RCC 7860 (cell line): ENCODE measurements around the gene CLIC2.

Experiments
- DNase-seq: peaks from one replicate; pipeline ENCODE4 v3.0.0-alpha.2; 2015; ENCODE audit warnings: low spot score
- FAIRE-seq: peaks from 2 replicates; lab custom pipeline; 2012; peaks lifted over from hg19 to GRCh38; lab: Jason Lieb, UNC

The CLIC2 gene

DNA sequence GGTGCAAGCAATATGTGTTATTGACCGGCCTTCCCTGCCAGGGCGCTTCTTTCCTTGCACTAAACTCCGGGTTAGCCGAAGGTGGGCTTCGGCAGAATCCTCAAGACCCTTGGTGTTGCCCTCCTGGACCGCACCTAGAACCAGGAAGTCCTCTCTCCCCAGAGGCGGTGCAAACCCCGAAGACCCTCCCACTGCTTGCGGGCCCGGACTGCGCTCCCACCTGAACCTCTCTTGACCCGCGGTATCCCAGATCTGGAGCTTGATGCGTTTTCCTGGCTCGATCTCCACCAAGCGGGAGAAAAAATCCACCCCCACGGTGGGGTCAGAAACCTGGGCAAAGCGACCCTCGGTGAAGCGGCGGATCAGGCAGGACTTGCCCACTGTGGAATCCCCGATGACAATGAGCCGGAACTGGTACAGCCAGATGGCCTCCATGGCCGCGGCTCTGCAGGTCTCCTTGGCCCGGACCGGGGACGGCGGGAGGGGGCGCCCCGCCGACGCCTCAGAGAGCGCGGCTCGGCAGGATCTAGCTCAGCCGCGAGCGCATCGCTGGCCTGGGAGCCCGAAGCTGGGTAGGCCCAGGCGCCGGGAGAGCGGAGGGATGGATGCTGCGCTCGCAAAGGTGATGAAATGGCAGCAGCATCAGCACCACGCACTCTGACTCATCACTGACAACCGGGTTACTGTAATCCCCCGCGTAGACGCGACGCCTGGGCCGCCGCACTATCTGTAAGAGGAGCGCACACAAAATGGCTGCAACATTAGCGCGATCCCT, 70.4 kb downstream of the CLIC2 start, which contains the start of gene RAB39B:
TSS of gene RAB39B (minus strand) at position 638 of the 775 bp plus-strand sequence. CDS start at position 435, 203 bp downstream.
- FAIRE-seq (no peak), DNase-seq (peak; percentile 22)

DNA sequence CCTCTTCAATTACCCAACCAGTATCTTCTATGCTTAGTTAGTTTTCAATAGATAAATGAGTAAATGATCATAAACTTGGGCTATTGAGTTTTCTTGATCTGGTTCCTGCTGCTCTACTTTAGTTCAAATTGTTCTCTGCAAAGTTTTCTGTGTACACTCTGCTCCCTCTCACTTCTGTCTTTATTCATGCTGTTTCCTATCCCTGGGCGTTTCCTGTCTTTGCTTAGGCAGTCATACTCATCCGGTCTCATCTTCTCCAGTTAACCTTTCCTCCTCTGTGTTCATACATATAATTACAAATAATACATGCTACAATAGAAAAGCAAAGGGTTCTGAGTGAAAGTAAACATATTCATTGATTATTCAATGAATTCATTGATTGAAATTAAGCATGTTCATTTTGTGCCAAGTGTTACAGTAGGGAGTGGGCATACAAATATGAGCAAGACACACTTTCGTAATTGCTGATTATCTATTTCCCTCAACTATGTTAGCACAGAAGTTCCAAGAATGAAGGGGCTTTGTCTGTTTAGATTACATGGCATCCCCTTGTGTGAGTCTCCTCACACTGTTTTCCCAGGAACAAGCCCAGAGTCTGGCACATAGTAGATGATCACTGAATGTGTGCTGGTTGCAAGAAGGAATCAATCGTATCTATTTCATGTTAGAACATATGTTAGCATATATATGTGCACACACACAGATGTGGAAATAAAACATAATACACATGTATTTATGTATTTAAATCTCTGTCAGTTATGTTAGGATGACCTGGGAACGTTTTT, 71.3 kb downstream of the CLIC2 start:
- FAIRE-seq (no peak), DNase-seq (no peak)

DNA sequence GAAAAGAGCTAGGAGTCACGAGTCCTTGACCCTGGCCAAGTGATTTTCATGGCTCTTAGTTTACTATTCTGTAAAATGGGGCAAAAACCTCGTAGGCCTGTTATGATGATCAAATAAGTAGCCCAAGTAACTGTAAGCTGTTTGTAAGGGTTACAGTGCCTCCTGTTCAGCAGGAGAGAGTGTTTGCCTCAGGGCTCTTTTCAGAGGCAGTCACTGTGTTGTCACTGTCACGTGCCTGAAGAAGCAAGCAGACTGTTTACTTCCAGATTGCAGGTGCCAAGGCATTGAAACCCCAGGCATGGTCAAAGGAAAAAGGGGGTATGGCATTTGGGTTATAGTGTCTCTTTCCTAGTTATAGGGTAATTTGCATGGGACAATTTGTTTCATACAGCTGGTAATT, 74.7 kb downstream of the CLIC2 start:
- DNase-seq: no peak
- no peak for FAIRE-seq

DNA sequence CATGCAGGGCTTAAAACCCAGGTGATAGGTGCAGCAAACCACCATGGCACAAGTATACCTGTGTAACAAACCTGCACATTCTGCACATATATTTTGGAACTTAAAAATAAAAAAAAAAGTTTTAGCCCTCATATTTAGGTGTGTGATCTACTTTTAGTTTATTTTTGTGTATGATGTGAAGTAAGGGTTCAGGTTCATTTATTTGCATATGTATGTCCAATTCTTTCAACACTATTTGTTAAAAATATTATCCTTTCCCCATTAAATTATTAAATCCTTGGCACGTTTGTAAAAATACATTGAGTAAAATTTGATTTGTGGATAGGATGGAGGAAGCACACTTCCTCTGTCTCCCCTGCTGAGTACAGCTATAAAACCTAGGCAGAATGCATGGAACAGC, 83.0 kb downstream of the CLIC2 start:
- DNase-seq (no peak), FAIRE-seq (no peak)

DNA sequence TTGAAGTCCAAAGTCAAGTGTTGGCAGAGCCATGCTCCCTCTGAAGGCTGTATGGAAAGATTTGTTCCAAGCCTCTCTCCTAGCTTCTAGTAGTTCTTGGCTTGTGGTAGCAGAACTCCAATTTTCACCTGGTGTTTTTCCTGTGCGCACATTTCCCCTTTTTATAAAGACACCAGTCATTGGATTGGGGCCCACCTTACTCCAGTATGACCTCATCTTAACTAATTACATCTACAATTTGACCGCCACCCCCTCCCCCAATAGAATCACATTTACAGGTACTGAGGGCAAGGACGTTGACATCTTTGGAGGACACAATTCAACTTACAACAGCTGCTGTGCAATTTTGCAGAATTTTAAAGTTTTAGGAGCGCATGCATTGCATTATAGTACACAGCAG, 86.9 kb downstream of the CLIC2 start:
- no peak for DNase-seq
- no peak for FAIRE-seq

DNA sequence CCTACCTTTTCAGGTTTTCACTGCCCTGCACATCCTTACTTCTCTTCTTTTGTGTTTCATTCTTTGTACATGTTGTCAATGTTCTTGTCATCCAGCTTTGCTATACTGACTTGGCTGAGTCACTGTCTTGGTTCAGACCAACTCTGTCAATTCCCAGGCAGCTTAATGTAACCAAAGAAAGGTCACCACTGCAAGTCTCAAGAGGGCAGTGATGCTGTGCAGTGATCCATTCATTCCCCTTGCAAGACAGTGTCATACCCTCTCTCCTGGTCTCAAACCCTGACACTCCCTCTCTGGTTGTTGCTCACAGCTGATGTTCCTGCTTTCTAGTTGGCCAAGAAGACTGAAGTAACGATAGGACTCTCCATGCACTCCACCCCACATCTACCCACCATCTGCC, 87.7 kb downstream of the CLIC2 start:
- FAIRE-seq: no peak
- DNase-seq: peak; percentile 5

DNA sequence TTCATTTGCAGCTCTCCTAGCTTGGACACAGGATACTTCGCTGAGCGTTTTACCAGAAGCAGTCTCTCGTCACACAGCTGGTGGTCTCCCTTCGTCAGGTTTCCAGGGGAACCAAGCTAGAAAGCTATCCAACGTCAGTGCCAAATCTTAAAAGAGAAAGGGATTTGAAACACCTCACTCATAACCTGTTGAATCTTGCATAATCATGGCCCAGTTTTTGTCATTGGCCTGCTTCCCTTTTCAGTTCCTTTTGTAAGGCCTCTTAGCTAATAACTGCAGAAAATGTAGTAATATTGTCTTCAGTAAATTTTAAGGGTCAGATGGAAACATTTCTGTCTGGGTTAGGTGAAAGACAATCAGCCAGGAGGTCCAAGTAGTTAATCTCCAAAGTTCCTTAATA, 92.1 kb downstream of the CLIC2 start:
- FAIRE-seq (no peak), DNase-seq (no peak)

DNA sequence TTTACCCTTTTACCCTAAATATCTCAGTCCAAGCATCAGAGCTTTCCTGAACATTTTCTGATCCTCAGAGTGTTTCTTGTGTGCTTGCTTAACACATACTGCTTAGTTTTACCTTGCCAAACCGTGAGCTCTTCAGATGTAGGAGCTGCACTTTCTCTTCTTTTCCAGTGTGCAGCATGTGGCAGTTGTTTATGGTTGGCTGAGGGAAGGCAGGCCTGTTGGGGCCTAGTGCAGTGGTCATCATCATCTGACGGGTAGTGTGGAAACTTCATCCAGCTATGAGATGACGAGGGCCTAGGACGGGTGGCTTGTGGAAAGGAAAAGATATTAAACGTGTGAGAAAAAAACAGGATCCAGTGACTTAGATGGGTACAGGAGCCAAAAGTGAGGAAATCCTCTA, 96.7 kb downstream of the CLIC2 start:
- no peak for DNase-seq
- FAIRE-seq: no peak

DNA sequence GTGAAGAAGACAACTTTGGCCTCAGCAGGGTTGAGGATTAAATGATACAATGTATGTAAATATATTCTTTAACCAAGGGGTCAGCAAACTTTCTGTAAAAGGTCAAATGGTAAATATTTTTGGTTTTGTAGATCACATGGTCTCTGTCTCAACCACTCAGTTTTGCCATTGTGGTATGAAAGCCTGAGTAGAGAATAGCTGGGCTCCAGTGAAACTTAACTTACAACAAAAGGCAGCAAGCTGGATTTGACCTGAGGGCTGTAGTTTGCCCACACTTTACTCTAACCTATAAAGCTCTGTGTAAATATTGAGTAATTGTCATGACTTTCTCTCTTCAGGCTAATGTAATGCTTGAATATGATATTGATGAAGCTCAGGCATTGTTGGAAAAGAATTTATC, 98.5 kb downstream of the CLIC2 start:
- no peak for DNase-seq
- no peak for FAIRE-seq

DNA sequence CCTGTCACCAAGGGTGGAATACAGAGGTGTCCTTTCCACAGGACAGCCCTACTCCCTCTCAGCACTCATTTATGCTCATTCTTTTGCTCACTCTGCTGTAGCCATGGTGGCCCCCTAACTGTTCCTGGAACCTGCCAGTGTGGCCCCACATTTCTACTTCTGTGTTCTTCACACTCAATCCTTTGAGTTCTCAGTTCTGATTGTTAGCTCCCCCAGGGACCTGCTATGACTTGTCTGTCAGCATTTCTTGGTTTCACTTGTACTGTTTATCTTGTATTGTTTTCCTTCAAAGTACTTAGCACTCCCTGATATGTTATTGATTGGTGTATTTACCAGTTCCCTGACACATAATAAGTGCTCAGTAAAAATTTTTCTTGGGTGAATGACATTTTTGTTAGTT, 103.3 kb downstream of the CLIC2 start:
- FAIRE-seq (no peak), DNase-seq (no peak)
